Adipocyte (in vitro differentiated cells): ENCODE data around the gene PGK1.

Experiments used
- DNase-seq: peaks from one replicate; pipeline ENCODE4 v3.0.0-alpha.2; 2015; ENCODE audit warnings: low read depth
- H3K27me3 ChIP-seq: replicated peaks from 2 replicates; pipeline ENCODE4 v1.7.0; 2013; ENCODE audit warnings: mild to moderate bottlenecking, low read length, moderate library complexity; ENCODE audit not compliant: control insufficient read depth, insufficient read depth
- H3K36me3 ChIP-seq: 2 replicates; pipeline ENCODE4 v1.7.0; 2013; ENCODE audit warnings: low read length, mild to moderate bottlenecking, moderate library complexity; ENCODE audit not compliant: control insufficient read depth, insufficient read depth, severe bottlenecking
- H3K4me1 ChIP-seq: 2 replicates; pipeline ENCODE4 v1.7.0; 2013; ENCODE audit warnings: mild to moderate bottlenecking, low read length, moderate library complexity; ENCODE audit not compliant: control insufficient read depth, insufficient read depth
- H3K4me3 ChIP-seq: 2 replicates; pipeline ENCODE4 v1.7.0; 2013; ENCODE audit warnings: mild to moderate bottlenecking, low read length, moderate library complexity
- H3K9ac ChIP-seq: 2 replicates; pipeline ENCODE4 v1.7.0; 2013; ENCODE audit warnings: mild to moderate bottlenecking, low read length, moderate library complexity
- H3K9me3 ChIP-seq: 2 replicates; pipeline ENCODE4 v1.7.0; 2013; ENCODE audit warnings: mild to moderate bottlenecking, low read length, moderate library complexity; ENCODE audit not compliant: control insufficient read depth

Gene PGK1

GRCh38 chrX:78092296-78092695 is 11.8 kb upstream of the PGK1 start:
- Histone ChIP-seq H3K27me3 (no peaks in the 10 kb centered on the region), H3K9me3 (peaks cover 12% of the 10 kb centered on the region), H3K4me1 (no peaks in the 10 kb centered on the region), H3K4me3 (no peak overlapping the region), H3K36me3 (no peaks in the 10 kb centered on the region), H3K9ac (no peak overlapping the region)
- DNase-seq: peak; percentile 29

GRCh38 chrX:78098108-78098507 is 5.9 kb upstream of the PGK1 start:
- H3K4me3 ChIP-seq: no peak overlapping the region
- no peak for DNase-seq
- H3K36me3 ChIP-seq: no peaks in the 10 kb centered on the region
- H3K9ac ChIP-seq: no peak overlapping the region
- H3K27me3 ChIP-seq: no peaks in the 10 kb centered on the region
- no peaks in the 10 kb centered on the region for H3K9me3 ChIP-seq
- H3K4me1 ChIP-seq: no peaks in the 10 kb centered on the region

DNA sequence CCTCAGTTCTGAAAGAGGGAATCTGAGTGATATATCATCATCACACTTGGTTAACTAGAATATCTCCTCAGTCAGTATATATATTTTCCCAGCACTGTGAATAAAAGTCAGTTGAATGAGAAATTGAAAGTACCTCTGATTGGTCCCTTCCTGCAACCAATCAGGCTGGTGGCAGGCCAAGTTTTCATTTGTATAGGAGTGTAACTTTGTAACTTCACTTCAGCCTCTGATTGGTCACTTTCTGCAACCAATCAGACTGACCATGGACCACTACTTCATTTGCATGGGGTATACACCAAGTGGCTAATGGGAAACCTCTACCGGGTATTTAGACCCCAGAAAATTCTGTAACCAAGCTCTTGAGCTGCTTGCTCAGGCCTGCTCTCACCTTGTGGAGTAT is 2.0 kb upstream of the PGK1 start:
- Histone ChIP-seq H3K9ac (no peak overlapping the region), H3K4me1 (peaks cover 15% of the 10 kb centered on the region), H3K9me3 (no peaks in the 10 kb centered on the region), H3K4me3 (no peak overlapping the region), H3K36me3 (peaks cover 4% of the 10 kb centered on the region), H3K27me3 (no peaks in the 10 kb centered on the region)
- no peak for DNase-seq

DNA sequence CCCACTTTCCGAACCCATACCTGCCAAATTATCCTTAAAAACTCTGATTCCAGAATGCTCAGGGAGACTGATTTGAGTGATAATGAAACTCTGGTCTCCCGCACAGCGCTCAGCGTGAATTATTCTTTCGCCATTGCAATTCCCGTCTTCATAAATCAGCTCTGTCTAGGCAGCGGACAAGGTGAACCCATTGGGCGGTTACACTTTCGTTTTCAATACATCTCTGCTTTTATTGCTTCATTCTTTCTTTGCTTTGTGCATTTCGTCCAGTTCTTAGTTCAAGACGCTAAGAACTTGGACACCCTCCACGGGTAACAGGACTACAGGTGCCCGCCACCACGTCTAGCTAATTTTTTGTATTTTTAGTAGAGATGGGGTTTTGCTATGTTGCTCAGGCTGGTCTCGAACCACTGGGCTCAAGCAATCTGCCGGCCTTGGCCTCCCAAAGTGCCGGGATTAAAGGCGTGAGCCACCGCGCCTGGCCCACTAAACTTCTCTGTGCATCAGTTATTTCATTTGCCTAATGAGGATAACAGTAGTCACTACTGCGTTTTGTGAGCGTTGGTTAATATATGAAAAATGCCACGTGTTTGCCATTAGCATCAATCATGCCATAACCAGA is 936 bp upstream of the PGK1 start:
- DNase-seq: no peak
- H3K9me3 ChIP-seq: no peaks in the 10 kb centered on the region
- peak overlapping the region; percentile 87 for H3K9ac ChIP-seq
- H3K4me1 ChIP-seq: peaks cover 25% of the 10 kb centered on the region
- H3K27me3 ChIP-seq: no peaks in the 10 kb centered on the region
- peaks cover 4% of the 10 kb centered on the region for H3K36me3 ChIP-seq
- H3K4me3 ChIP-seq: peak overlapping the region; percentile 78

DNA sequence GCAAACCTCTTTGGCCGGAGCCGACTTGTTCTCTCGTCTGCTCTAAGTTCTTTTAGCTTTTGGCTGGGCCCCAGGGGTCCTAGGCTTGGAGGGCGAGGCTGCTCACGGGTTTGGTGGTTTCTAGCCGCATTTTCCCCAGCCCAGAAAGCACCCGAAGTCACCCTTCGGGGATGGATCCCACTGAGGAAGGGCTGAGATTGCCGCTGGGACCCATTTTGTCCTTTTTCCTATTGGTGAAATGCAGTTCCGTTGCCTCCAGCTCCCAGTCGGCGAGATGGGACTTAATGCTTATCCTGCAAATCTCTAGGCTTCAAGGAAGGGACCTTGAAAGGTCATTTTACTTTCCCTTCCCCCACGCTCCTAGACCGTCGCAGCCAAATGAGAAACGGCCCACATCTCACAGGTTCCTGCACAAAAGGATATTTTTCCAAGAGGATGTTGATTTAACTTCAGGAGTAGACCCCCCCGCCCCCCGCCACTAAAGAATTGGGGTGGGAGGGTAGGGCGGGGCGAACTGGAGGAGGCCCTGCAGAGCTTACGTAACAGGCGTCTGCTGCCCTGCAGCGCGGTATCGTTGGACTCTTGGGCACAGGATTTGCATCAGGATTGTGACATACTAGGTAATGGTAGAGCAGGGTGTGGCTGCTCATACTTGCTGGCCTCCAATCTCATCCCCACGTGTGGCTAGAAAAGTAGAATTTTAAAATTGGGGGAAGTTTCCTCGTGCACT is 564 bp downstream of the PGK1 start:
- peak overlapping the region; percentile 98 for H3K9ac ChIP-seq
- no peaks in the 10 kb centered on the region for H3K9me3 ChIP-seq
- H3K27me3 ChIP-seq: no peaks in the 10 kb centered on the region
- H3K4me3 ChIP-seq: peak overlapping the region; percentile 94
- peaks cover 4% of the 10 kb centered on the region for H3K36me3 ChIP-seq
- peaks cover 34% of the 10 kb centered on the region for H3K4me1 ChIP-seq
- peak; percentile 77 for DNase-seq

DNA sequence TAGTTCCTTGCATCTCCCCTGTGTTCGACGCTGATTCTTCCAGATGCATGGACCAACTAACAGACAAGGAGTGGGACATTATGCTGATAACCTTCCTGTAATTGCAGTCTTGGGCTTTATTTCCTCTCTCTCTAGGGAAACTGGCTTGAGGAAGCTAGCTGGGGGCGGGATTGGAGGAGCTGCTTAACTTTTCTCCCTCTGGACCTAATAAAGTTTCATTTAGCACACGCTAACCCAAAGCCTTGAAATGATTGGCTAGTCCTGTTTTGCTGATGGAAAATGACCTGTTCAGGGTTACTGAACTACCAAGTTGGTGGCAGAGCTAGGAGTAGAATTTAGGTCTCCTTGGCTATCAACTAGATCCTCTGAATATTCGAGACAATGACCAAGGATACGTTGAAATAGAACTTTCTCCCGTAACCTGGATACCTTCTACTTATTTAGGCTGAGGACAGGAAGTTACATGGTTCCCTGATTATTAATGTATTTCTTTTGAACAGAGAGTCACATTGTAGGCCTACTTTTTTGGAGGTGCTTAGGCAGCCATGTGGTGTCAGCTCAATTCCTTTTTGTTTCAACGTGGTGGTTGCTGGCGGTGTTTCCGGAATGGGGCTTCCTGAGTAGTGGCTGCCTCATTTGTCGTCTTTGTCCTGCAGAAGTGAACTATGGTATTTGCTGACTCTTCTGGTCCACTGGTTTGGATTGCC is 2.0 kb downstream of the PGK1 start:
- H3K4me1 ChIP-seq: peaks cover 37% of the 10 kb centered on the region
- no peak for DNase-seq
- H3K9me3 ChIP-seq: no peaks in the 10 kb centered on the region
- peaks cover 15% of the 10 kb centered on the region for H3K36me3 ChIP-seq
- H3K4me3 ChIP-seq: peak overlapping the region; percentile 94
- H3K9ac ChIP-seq: peak overlapping the region; percentile 98
- H3K27me3 ChIP-seq: no peaks in the 10 kb centered on the region

GRCh38 chrX:78106651-78106986 is 2.6 kb downstream of the PGK1 start:
- Histone ChIP-seq H3K4me3 (peak overlapping the region; percentile 94), H3K36me3 (peaks cover 20% of the 10 kb centered on the region), H3K4me1 (peaks cover 41% of the 10 kb centered on the region), H3K9me3 (no peaks in the 10 kb centered on the region), H3K9ac (no peak overlapping the region), H3K27me3 (no peaks in the 10 kb centered on the region)
- no peak for DNase-seq

DNA sequence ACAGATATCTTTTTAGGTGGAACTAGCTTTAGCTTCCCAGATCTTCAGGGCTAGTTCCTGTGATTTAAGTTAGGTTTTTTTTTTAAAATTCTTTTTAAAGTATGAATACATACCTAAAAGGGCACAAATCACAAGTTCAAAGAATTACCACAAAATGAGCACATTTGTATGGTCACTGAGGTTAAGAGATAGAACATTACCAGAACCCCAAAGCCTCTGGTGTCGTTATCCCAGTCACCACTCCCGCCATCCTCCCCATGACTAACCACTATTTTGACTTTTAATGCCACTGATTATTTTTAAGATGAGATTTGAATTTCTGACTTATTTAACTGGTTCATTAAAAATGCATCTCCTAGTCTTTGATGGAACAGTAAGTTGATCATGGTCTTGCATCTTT is 5.4 kb downstream of the PGK1 start:
- no peak overlapping the region for H3K4me3 ChIP-seq
- no peak for DNase-seq

GRCh38 chrX:78111140-78111931 is 7.3 kb downstream of the PGK1 start:
- Histone ChIP-seq H3K9me3 (no peaks in the 10 kb centered on the region), H3K27me3 (no peaks in the 10 kb centered on the region), H3K36me3 (peaks cover 65% of the 10 kb centered on the region), H3K9ac (no peak overlapping the region), H3K4me3 (no peak overlapping the region), H3K4me1 (peaks cover 37% of the 10 kb centered on the region)
- no peak for DNase-seq

More for the DNA sequence above, 5.4 kb downstream of the PGK1 start:
- Histone ChIP-seq H3K27me3 (no peaks in the 10 kb centered on the region), H3K9ac (no peak overlapping the region), H3K4me1 (peaks cover 45% of the 10 kb centered on the region), H3K9me3 (no peaks in the 10 kb centered on the region), H3K36me3 (peaks cover 46% of the 10 kb centered on the region)

DNA sequence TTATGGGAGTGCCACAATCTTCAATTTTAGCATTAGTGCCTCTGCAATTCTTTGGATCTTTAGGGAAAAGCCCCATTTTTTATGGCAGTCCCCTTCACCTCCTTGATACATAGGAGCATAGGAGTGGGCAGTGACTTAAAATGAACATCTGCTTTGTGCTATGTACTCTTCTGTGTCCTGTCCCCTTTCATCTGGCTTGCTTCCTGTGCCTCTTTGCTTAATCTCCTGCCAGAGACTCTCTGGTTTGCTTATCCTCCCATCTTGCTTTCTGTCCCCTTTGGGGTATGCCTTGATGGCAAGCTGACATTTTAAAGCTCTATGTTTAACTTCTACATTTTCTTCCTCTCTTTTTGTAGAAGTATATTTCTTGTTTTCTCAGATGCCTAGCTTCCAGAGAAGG is 12.3 kb downstream of the PGK1 start:
- Histone ChIP-seq H3K27me3 (peaks cover 6% of the 10 kb centered on the region), H3K4me3 (no peak overlapping the region), H3K9me3 (no peaks in the 10 kb centered on the region), H3K9ac (no peak overlapping the region), H3K4me1 (peaks cover 6% of the 10 kb centered on the region), H3K36me3 (peaks cover 97% of the 10 kb centered on the region)
- DNase-seq: no peak

GRCh38 chrX:78116766-78117165 is 12.7 kb downstream of the PGK1 start:
- H3K9ac ChIP-seq: no peak overlapping the region
- H3K27me3 ChIP-seq: peaks cover 6% of the 10 kb centered on the region
- H3K36me3 ChIP-seq: peaks cover 96% of the 10 kb centered on the region
- no peaks in the 10 kb centered on the region for H3K9me3 ChIP-seq
- DNase-seq: no peak
- H3K4me3 ChIP-seq: no peak overlapping the region
- H3K4me1 ChIP-seq: peaks cover 4% of the 10 kb centered on the region
